Ishikawa (cell line): ENCODE measurements around the gene FGGY.

ENCODE experiments used
- CEBPB ChIP-seq: IDR thresholded peaks from 2 replicates; pipeline ENCODE4 v1.6.1; 2012
- EP300 ChIP-seq: IDR thresholded peaks from 2 replicates; pipeline ENCODE4 v1.6.1; 2012; ENCODE audit warnings: borderline replicate concordance
- REST ChIP-seq: IDR thresholded peaks from 2 replicates; pipeline ENCODE4 v1.6.1; 2012; ENCODE audit warnings: low read depth, mild to moderate bottlenecking

- TF ChIP-seq REST = no peak
- no peak for TF ChIP-seq CEBPB
- TF ChIP-seq EP300 = no peak
These were observed 256.5 kb downstream of the FGGY start for GRCh38 chr1:59553371-59553770.
